GM21367 (cell line): ENCODE results near the gene TMEM181.

Source experiments
- ATAC-seq: cut with Tn5 transposase; IDR thresholded peaks from one replicate; pipeline ENCODE4 v1.9.1; 2021; ENCODE audit not compliant: unreplicated experiment

TMEM181 gene

DNA sequence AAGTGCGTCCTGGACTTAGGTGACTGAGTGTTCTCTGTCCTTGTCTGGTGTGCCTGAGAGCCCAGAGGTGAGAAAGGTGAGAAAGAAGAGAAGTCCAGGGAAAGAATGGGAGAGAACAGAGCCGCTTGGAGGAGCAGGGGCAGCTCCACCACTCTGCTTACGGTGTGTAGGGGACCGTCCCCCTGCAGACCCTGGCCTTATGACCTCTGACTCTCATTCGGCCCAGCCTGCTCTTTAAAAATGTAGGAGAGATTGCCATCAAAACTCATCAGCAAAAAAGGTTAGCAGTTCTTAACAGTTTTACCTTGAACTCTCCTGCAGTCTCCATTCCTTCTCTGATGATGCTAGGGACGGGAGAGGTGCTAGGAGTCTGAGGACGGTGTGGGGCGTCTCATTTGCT, 2.0 kb downstream of the TMEM181 start:
- no peak for ATAC-seq

DNA sequence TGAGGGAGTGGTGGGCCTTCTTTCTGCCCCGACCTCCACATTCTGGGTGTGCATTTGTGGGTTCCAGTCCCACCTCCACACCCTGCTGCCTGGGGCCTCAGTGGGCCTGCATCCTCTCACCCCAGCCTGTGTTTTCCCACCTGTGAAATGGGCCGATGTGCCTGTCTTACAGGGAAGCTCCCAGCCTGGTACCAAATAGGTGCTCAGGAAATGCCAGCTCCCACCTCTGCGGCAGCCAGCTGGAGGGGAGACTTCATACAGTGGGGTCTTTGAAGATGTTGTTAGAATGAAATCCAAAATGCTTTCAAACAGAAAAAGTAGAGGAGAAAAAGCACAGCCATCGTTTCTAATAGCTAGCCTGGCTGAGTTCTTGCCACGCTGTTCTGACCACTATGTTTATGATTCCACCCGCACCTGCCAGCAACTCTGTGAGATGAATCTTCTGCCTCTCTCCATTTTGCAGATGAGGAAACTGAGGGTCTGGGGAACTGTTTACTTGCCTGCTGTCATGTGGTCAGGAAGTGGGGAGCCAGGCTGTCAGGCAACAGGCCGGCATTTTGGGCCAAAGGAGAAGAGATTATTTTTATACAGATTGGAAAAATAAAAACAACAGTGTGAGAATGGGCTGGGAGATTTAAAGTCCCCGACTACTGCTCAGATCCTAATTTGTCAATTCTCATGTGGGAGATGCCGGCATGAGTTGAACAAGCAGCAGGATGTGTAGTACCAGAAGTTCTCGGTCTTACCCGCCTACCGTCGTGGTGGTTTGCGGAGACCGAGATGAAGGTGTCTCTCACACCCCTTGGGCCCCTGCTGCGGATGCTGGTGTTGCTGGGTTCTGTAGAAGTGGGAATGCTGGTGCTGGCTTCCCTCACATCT, 4.6 kb downstream of the TMEM181 start:
- ATAC-seq, result no peak

- ATAC-seq, result no peak
Observed at GRCh38 chr6:158565122-158565429, 5.2 kb downstream of the TMEM181 start.

DNA sequence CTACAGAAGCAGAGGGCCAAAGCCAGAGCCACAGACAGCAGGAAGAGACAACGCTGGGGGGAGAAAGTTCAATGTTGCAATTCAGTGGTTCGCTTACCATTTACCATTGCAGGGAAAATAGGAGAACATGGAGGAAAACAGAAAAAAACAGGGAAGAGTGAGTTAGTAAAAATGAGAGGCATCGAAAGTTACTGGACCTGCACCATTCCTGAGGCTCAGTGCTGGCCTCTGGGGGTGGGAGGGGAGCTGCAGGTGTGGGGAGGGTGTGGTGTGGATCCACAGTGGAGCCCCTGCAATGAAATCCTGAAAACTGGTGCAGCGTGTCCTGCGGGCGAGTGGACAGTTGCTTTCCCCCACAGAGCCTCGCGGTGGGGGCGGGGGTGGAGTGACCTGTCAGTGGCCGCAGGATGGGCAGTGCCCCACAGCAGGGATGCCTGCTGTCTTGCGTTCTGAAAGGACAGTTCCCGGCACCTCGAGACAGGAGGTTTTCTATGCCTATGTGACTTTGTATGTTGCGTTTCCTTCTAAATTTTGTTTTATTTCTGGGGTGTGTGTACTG, 5.7 kb downstream of the TMEM181 start:
- ATAC-seq, result no peak

- no peak for ATAC-seq
Observed at GRCh38 chr6:158566207-158566818, 6.4 kb downstream of the TMEM181 start.

DNA sequence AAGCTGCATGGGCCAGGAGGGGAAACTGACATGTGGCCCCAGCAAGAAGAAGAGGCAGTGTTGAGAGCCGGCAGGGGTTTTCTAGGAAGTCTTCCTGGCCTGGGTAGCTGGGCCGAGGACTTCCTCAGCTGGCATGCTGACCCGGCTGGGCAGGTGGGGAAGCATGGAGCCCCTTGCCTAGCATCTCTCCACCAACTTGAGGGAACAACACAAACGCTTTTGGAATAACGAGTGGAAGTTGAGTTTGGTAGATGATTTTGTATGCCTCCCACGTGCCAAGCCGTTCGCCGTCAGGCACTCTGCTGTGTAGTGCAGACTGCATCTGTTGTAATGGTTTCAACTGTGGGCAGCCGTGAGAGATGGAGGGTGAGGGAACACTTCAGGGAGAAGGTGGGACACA, 7.3 kb downstream of the TMEM181 start:
- ATAC-seq, result no peak

DNA sequence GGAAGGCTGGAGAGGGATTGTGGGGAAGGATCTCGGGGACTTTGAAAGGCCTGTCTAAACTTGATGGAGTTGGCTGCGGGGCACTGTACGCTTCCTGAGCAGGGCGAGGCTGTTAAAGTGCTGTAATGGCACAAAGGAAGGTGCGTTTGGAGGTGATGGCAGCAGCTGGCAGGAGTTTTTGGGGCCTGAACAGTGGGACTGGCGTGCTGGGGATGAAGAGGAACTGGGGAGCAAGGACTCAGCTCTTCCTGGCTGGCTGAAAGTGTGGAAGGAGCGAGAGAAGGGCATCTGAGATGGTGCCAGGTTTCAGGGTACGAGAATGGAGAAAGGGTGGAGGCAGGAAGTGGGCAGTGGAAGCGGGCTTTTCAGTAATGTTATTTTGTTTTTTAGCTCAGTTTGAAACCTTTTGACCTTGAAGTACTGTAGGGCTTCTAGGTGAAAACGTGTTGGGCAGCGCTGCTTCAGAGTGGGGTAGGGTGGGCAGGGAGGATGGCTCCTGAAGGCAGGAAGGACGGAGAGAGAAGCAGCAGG, 8.0 kb downstream of the TMEM181 start:
- ATAC-seq, result no peak

- no peak for ATAC-seq
Observed at GRCh38 chr6:158568549-158568948, 8.7 kb downstream of the TMEM181 start.

DNA sequence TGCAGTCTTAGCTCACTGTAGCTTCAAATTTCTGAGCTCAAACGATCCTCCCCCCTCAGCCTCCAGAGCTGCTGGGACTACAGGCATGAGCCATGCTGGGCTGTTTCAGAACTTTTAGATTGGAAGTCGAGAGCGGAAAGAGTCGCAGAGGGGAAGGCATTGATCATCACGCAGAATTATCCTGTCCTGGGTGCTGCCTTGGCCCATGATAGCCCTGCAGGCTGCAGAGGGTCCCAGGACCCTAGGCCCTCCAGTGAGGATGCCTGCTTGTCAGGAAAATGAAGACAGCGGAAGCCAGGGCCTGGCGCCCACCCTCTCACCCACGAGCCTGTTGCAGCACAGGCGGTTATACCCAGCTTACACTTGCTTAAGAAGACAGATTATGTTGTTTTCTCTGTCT, 9.1 kb downstream of the TMEM181 start:
- ATAC-seq, result no peak

GRCh38 chr6:158570681-158570962, 10.7 kb downstream of the TMEM181 start:
- no peak for ATAC-seq

- no peak for ATAC-seq
Observed at GRCh38 chr6:158571826-158572652, 12.1 kb downstream of the TMEM181 start.

- no peak for ATAC-seq
Observed at GRCh38 chr6:158572653-158573541, 13.0 kb downstream of the TMEM181 start.

DNA sequence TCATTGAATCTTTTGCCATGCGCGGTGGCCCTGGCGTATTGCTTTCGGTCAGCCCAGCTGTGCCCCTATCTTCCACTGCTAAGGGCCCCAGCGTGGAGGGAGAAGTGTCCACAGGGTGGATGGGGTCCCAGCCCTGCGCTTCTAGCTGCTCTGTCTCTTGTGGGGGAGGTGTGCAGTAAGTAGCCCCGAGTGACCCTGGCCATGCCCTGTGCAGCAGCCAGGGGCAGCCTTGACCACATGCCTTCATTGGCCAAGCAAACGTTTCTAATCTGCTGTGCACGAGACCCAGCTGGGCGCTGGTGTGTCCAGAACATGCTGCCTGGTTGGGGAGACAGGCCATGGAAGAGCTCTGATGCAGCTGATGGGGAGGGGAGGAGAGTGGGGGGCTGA, 13.6 kb downstream of the TMEM181 start:
- no peak for ATAC-seq

DNA sequence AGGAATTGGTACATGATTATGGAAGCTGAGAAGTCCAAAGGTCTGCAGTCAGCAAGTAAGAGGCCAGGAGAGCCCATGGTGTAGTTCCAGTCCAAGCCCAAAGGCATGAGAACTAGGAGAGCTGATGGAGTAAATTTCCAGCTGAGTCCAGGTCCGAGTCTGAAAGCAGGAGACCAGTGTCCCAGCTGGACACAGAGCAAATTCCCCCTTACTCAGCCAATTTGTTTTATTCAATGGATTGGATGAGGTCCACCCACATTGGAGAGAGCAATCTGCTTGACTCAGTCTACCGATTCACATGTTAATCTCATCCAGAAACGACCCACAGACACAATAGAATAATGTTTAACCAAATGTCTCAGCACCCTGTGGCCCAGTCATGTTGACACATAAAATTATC, 14.9 kb downstream of the TMEM181 start:
- no peak for ATAC-seq

- ATAC-seq, result no peak
Observed at GRCh38 chr6:158575550-158575949, 15.7 kb downstream of the TMEM181 start.

GRCh38 chr6:158584236-158584651, 24.4 kb downstream of the TMEM181 start:
- no peak for ATAC-seq

GRCh38 chr6:158586652-158587051, 26.8 kb downstream of the TMEM181 start:
- no peak for ATAC-seq

GRCh38 chr6:158589366-158589765, 29.5 kb downstream of the TMEM181 start:
- no peak for ATAC-seq

GRCh38 chr6:158591134-158591809, 31.4 kb downstream of the TMEM181 start:
- no peak for ATAC-seq

GRCh38 chr6:158591810-158592209, 31.9 kb downstream of the TMEM181 start:
- no peak for ATAC-seq
